HEK293T (cell line): Measurements from ENCODE around the gene RARG.

Experiments used
- ARNT ChIP-seq: fragments of 450-650 bp; IDR thresholded peaks from 2 replicates; pipeline ENCODE4 v1.6.1; 2017; ENCODE audit warnings: mild to moderate bottlenecking
- BHLHE40 ChIP-seq: fragments of 450-650 bp; IDR thresholded peaks from 2 replicates; pipeline ENCODE4 v1.6.1; 2016; ENCODE audit warnings: mild to moderate bottlenecking, moderate library complexity, borderline replicate concordance
- ELF4 ChIP-seq: fragments of 450-650 bp; IDR thresholded peaks from 2 replicates; pipeline ENCODE4 v1.6.1; 2017; ENCODE audit warnings: antibody characterized with exemption
- FOXA1 ChIP-seq: fragments of 450-650 bp; IDR thresholded peaks from 2 replicates; pipeline ENCODE4 v1.6.1; 2016; ENCODE audit warnings: mild to moderate bottlenecking
- FOXK2 ChIP-seq: fragments of 450-650 bp; IDR thresholded peaks from 2 replicates; pipeline ENCODE4 v1.6.1; 2016; ENCODE audit warnings: mild to moderate bottlenecking
- FOXM1 ChIP-seq: fragments of 450-650 bp; IDR thresholded peaks from 2 replicates; pipeline ENCODE4 v1.6.1; 2017; ENCODE audit warnings: mild to moderate bottlenecking, borderline replicate concordance
- HDGF ChIP-seq: fragments of 450-650 bp; IDR thresholded peaks from 2 replicates; pipeline ENCODE4 v1.6.1; 2017; ENCODE audit warnings: antibody characterized with exemption, borderline replicate concordance
- L3MBTL2 ChIP-seq: fragments of 450-650 bp; conservative IDR thresholded peaks from 2 replicates; pipeline ENCODE4 v1.6.1; 2016; ENCODE audit warnings: mild to moderate bottlenecking
- LEF1 ChIP-seq: fragments of 450-650 bp; IDR thresholded peaks from 2 replicates; pipeline ENCODE4 v1.6.1; 2017; ENCODE audit warnings: mild to moderate bottlenecking, borderline replicate concordance
- NFRKB ChIP-seq: fragments of 450-650 bp; IDR thresholded peaks from 2 replicates; pipeline ENCODE4 v1.6.1; 2016; ENCODE audit warnings: mild to moderate bottlenecking, moderate library complexity
- SP1 ChIP-seq: fragments of 450-650 bp; IDR thresholded peaks from 2 replicates; pipeline ENCODE4 v1.6.1; 2017
- TARDBP ChIP-seq: fragments of 450-650 bp; IDR thresholded peaks from 2 replicates; pipeline ENCODE4 v1.6.1; 2016
- ZNF384 ChIP-seq: fragments of 450-650 bp; IDR thresholded peaks from 2 replicates; pipeline ENCODE4 v1.6.1; 2016
- TF ChIP-seq, protein P1 (sequence below): fragments of 450-650 bp; IDR thresholded peaks from 2 replicates; pipeline ENCODE4 v1.6.1; 2016

- TF ChIP-seq FOXM1 (no peak), BHLHE40 (no peak), FOXK2 (no peak), SP1 (no peak), ZNF384 (no peak), FOXA1 (no peak), ELF4 (no peak), ARNT (no peak), HDGF (no peak), LEF1 (no peak), TARDBP (no peak), NFRKB (no peak), L3MBTL2 (no peak)
- TF ChIP-seq, protein P1, sequence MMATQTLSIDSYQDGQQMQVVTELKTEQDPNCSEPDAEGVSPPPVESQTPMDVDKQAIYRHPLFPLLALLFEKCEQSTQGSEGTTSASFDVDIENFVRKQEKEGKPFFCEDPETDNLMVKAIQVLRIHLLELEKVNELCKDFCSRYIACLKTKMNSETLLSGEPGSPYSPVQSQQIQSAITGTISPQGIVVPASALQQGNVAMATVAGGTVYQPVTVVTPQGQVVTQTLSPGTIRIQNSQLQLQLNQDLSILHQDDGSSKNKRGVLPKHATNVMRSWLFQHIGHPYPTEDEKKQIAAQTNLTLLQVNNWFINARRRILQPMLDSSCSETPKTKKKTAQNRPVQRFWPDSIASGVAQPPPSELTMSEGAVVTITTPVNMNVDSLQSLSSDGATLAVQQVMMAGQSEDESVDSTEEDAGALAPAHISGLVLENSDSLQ, result no peak
Observed at GRCh38 chr12:53259891-53260290, 27.9 kb upstream of the RARG start.
